Endothelial cell of umbilical vein (primary cell): ENCODE measurements around the gene KRT6A. TPM values are rescaled to one million over a fixed set of nuclear protein-coding genes. Genes with fewer than 3 reads are reported as not detected.

Experiments
- BruUV-seq: library from RNA; stranded (reverse); fragments of 400-500 nt; replicated peaks from 2 replicates; lab custom pipeline; 2021; lab: Mats Ljungman, UMichigan
- CTCF ChIA-PET: fragments of 300-600, 350-600 bp; sonication (Branson Sonifier 250); formaldehyde crosslinking; loops from one replicate; lab custom pipeline; 2021; ENCODE audit warnings: antibody characterized with exemption, inconsistent platforms; lab: Charles Lee
- POLR2A ChIA-PET: fragments of 300-600, 350-600 bp; sonication (Branson Sonifier 250); formaldehyde crosslinking; loops from one replicate; lab custom pipeline; 2021; ENCODE audit warnings: antibody characterized with exemption, inconsistent platforms; lab: Charles Lee
- DNase-seq: peaks from one replicate; pipeline ENCODE4 v3.0.0-alpha.2; 2011; ENCODE audit warnings: low read depth, low spot score
- FAIRE-seq: peaks from 2 replicates; lab custom pipeline; 2011; peaks lifted over from hg19 to GRCh38; lab: Jason Lieb, UNC
- H2AFZ ChIP-seq: 2 replicates; pipeline ENCODE4 v1.6.0; 2012; ENCODE audit warnings: low read depth, low read length, control low read depth, inconsistent platforms
- H3K27ac ChIP-seq: 2 replicates; pipeline ENCODE4 v1.5.1; 2011; ENCODE audit warnings: low read depth, mild to moderate bottlenecking, control low read depth, low read length, moderate library complexity; ENCODE audit not compliant: insufficient read depth
- H3K27me3 ChIP-seq, 2 experiments: 2 replicates each; pipeline versions ENCODE4 v1.6.0 to v1.6.1; 2011; ENCODE audit warnings: low read length in 2 of 2, mixed read lengths in 1 of 2; ENCODE audit not compliant: control insufficient read depth in 2 of 2, insufficient read depth in 2 of 2
- H3K36me3 ChIP-seq, 2 experiments: 2 replicates in 1 of 2; 3 replicates in 1 of 2; pipeline ENCODE4 v1.5.1; 2011; ENCODE audit warnings: low read length in 2 of 2, mild to moderate bottlenecking in 1 of 2, moderate library complexity in 1 of 2; ENCODE audit not compliant: control insufficient read depth in 2 of 2, insufficient read depth in 2 of 2; ENCODE audit errors: extremely low read depth in 1 of 2
- H3K4me1 ChIP-seq: 3 replicates; pipeline ENCODE4 v1.5.1; 2011; ENCODE audit warnings: mild to moderate bottlenecking, low read length; ENCODE audit not compliant: control insufficient read depth, insufficient read depth; ENCODE audit errors: extremely low read depth
- H3K4me2 ChIP-seq: 2 replicates; pipeline ENCODE4 v1.6.1; 2011; ENCODE audit warnings: low read length, control low read depth, mixed read lengths; ENCODE audit not compliant: insufficient read depth
- H3K4me3 ChIP-seq, 3 experiments: fragments of 200-600 bp in 1 of 3; sonication (generic), shearing (Covaris generic) in 1 of 3; replicated peaks in 1 of 3; 2 replicates each; pipeline ENCODE4 v1.5.1; 2011 to 2016; ENCODE audit warnings: control low read depth in 3 of 3, low read length in 3 of 3, mild to moderate bottlenecking in 2 of 3, inconsistent platforms in 1 of 3, low read depth in 1 of 3, moderate library complexity in 1 of 3; ENCODE audit not compliant: insufficient read depth in 1 of 3
- H3K79me2 ChIP-seq: 2 replicates; pipeline ENCODE4 v1.6.0; 2012; ENCODE audit warnings: low read length, inconsistent platforms; ENCODE audit not compliant: control insufficient read depth, insufficient read depth
- H3K9ac ChIP-seq: replicated peaks from 2 replicates; pipeline ENCODE3; 2011; ENCODE audit warnings: low read length, control low read depth; ENCODE audit not compliant: insufficient read depth; ENCODE audit errors: extremely low read depth
- H3K9me1 ChIP-seq: replicated peaks from 3 replicates; pipeline ENCODE4 v1.6.0; 2011; ENCODE audit warnings: mild to moderate bottlenecking, low read length; ENCODE audit not compliant: control insufficient read depth, insufficient read depth; ENCODE audit errors: extremely low read depth
- H3K9me3 ChIP-seq: replicated peaks from 2 replicates; pipeline ENCODE4 v1.5.1; 2012; ENCODE audit warnings: low read length, inconsistent platforms; ENCODE audit not compliant: control insufficient read depth, insufficient read depth
- H4K20me1 ChIP-seq: replicated peaks from 2 replicates; pipeline ENCODE3; 2011; ENCODE audit warnings: mild to moderate bottlenecking, low read length; ENCODE audit not compliant: control insufficient read depth, insufficient read depth; ENCODE audit errors: extremely low read depth
- CTCF ChIP-seq, 2 donors: IDR thresholded peaks; 1 replicate in 1 of 2; 2 replicates in 1 of 2; pipeline ENCODE4 v1.5.1; 2011; ENCODE audit warnings: low read length in 2 of 2, mild to moderate bottlenecking in 2 of 2, moderate library complexity in 2 of 2, control low read depth in 1 of 2, inconsistent platforms in 1 of 2, low read depth in 1 of 2; ENCODE audit not compliant: insufficient read depth in 1 of 2; ENCODE audit errors: extremely low read depth in 1 of 2
- EZH2 ChIP-seq: IDR thresholded peaks from 2 replicates; pipeline ENCODE4 v1.6.1; 2012; ENCODE audit warnings: borderline replicate concordance, low read depth, mild to moderate bottlenecking, moderate library complexity, low read length, inconsistent platforms; ENCODE audit not compliant: severe bottlenecking
- FOS ChIP-seq: IDR thresholded peaks from 2 replicates; pipeline ENCODE4 v1.6.1; 2011; ENCODE audit warnings: mild to moderate bottlenecking, low read length, moderate library complexity, borderline replicate concordance; ENCODE audit not compliant: insufficient read depth
- GATA2 ChIP-seq: IDR thresholded peaks from 2 replicates; pipeline ENCODE4 v1.7.0; 2011; ENCODE audit warnings: low read depth, mild to moderate bottlenecking, moderate library complexity, mixed read lengths, low read length; ENCODE audit not compliant: insufficient read length, insufficient read depth
- JUN ChIP-seq: IDR thresholded peaks from 2 replicates; pipeline ENCODE4 v1.6.1; 2011; ENCODE audit warnings: borderline replicate concordance, low read depth; ENCODE audit not compliant: insufficient read length, insufficient read depth
- MAX ChIP-seq: IDR thresholded peaks from 2 replicates; pipeline ENCODE4 v1.6.1; 2011; ENCODE audit not compliant: insufficient read depth, insufficient read length
- MYC ChIP-seq: IDR thresholded peaks from one replicate; pipeline ENCODE4 v1.6.1; 2011; ENCODE audit warnings: mild to moderate bottlenecking, low read depth, low read length
- POLR2A ChIP-seq: IDR thresholded peaks from 2 replicates; pipeline ENCODE4 v1.6.1; 2012; ENCODE audit warnings: low read depth, mild to moderate bottlenecking, control low read depth, low read length
- POLR2AphosphoS5 ChIP-seq: IDR thresholded peaks from 2 replicates; pipeline ENCODE4 v1.6.1; 2012; ENCODE audit warnings: low read depth, mild to moderate bottlenecking, control low read depth, low read length, moderate library complexity; ENCODE audit not compliant: insufficient read depth
- dilution Hi-C: fragments of 300-500 bp; cut with MboI; formaldehyde crosslinking; loops from one replicate; pipeline ENCODE4 v1.15.0; 2019; ENCODE audit warnings: low sequenced_read_pairs; ENCODE audit not compliant: extremely low pct_ligation_motif_present
- intact Hi-C: fragments of 100-400 bp; cut with micrococcal nuclease; formaldehyde crosslinking; loops from one replicate; pipeline ENCODE4 v1.10.0; 2022
- polyA plus RNA-seq, 4 experiments: library from polyadenylated mRNA; depleted of rRNA in 3 of 4; stranded (reverse) in 3 of 4; unstranded in 1 of 4; fragments of >200 nt; gene quantifications; 2 replicates each; pipeline versions ENCODE4 v1.2.1 to v1.2.3, GENCODE V29; 2011 to 2012; ENCODE audit warnings: missing spikeins in 1 of 4
- total RNA-seq: library from RNA; stranded (reverse); gene quantifications from 2 replicates; pipeline ENCODE4 v1.2.3, GENCODE V29; 2021

The KRT6A gene
- total and polyA plus RNA-seq, 2 donors (not counting 3 experiments of a cell fraction or from before 2014, with no cell fraction given), result 0.64 TPM; not detected in 1

GRCh38 chr12:52532636-52533035 lies 39.6 kb upstream of the KRT6A start:
- no peak for FAIRE-seq
- intact Hi-C loops, result no loop called here
- Histone ChIP-seq H3K4me3 (no peak overlapping the region), H3K27me3 (no peaks in the 10 kb centered on the region), H4K20me1 (no peaks in the 10 kb centered on the region), H3K36me3 (no peaks in the 10 kb centered on the region), H3K4me2 (no peak overlapping the region), H2AFZ (no peak overlapping the region), H3K79me2 (no peaks in the 10 kb centered on the region), H3K9ac (no peak overlapping the region), H3K9me1 (no peaks in the 10 kb centered on the region), H3K4me1 (no peaks in the 10 kb centered on the region), H3K27ac (no peak overlapping the region), H3K9me3 (no peaks in the 10 kb centered on the region)
- POLR2A ChIA-PET, result no interaction called here
- dilution Hi-C loops, result no loop called here
- no peak for TF ChIP-seq CTCF (IDR thresholded peaks at IDR 0.05; ENCODE audit: extremely low read depth in 1 of 2, insufficient read depth in 1 of 2, low read depth in 1 of 2, low read length in 2 of 2)
- TF ChIP-seq JUN, result no peak
- TF ChIP-seq POLR2AphosphoS5, result no peak
- no peak for TF ChIP-seq MAX
- no peak for TF ChIP-seq MYC
- TF ChIP-seq EZH2, result no peak
- no peak for TF ChIP-seq POLR2A
- TF ChIP-seq GATA2, result no peak
- no peak for TF ChIP-seq FOS
- CTCF ChIA-PET, result no interaction called here
- BruUV-seq, result no TSS peak
- no peak for DNase-seq
